GM19438 (cell line): ENCODE measurements around the gene EMSY.
"Not testable (repeated sequence)": the region's sequence is repeated elsewhere in the genome, so short reads cannot be mapped to it uniquely, and the experiment has no call there.

Experiments
- ATAC-seq: cut with Tn5 transposase; IDR thresholded peaks from one replicate; pipeline ENCODE4 v1.9.1; 2021; ENCODE audit warnings: low read depth; ENCODE audit not compliant: unreplicated experiment

Gene EMSY

DNA sequence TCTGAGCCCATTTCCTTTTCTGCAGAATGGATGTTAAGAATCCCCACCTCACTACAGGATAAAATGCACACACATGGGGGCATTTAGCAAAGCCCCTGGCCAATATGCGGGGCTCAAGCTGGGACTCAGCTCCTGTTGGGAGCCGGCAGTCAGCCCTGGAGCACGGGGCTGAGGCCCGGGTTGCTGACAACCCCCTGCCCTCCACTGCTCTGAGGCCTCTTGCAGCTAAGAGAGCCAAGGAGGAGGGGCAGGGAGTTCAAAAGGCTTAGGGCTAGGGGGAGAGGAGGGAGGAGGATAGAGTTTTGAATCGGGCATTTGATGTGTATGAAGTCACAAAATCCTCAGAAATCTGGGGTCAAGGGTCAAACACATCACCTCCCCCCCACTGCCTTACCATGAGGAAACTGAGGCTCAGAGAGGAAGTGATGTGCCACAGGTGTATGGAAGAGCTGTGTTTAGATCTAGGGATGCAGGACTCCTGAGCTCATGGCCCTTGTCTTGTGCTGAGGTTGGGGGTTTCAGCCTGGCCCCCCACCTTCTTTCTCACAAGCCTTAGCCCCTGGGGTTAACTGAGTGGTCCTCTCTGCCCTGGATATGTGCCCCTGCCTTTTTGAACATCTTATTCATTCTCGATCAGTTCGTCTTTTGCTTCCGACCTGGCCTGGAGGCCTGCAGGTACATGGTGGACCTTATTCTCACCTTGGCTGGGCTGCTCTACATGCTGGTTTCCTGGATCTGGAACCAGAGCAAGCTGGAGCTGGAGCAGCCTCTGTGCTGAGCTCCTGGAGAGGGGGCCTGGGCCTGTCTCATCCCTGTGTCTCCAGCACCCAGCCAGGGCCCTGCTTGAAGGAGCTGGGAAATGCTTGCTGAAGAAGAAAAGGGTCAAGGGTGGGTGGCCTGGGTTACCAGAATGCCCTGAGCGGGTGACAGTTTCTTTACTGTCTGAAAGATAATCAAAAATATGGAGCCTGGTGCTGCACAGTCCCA, 145.4 kb downstream of the EMSY start:
- no peak for ATAC-seq

DNA sequence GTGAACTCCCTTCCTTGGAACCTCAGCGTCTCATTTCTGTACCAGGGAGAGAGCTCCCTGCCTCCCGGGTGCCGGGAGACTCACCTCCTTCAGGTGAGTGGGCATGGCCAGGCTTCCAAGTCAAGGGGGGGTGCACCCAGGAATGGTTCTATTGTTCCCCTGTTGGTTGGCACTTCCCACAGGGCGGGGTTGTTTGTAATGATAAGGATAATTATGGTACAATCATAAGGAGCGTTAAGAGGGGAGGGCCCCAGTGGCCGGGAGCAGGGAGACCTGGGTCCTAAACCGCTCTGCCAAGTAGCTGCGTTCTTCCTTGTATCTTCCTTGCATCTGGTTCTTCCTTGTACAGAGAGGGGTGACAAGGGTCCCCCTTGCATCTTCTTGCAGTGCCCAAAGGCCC, 146.6 kb downstream of the EMSY start:
- ATAC-seq: no peak

- ATAC-seq: no peak
Observed at GRCh38 chr11:76592025-76592914, 147.5 kb downstream of the EMSY start.

- ATAC-seq: no peak
Observed at GRCh38 chr11:76592961-76593360, 148.1 kb downstream of the EMSY start.

- ATAC-seq: not testable (repeated sequence)
Observed at GRCh38 chr11:76595091-76595490, 150.3 kb downstream of the EMSY start.

DNA sequence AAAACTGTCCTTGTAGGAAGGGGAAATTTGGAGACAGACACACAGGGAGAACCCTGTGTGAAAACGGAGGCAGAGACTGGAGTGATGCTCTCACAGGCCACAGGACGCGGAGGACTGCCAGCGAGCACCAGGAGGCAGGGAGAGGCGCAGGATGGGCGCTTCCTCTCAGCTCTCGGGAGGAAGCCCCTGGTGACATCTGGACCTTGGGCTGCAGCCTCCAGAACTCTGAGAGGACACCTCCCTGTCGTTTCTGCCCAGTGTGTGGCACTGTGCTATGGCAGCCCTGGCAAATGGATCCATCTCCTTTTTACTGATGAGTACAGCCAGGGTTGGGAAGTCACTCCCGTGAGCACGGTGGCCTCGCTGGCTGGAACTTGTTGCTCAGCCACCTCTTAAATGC, 151.8 kb downstream of the EMSY start:
- ATAC-seq: no peak

DNA sequence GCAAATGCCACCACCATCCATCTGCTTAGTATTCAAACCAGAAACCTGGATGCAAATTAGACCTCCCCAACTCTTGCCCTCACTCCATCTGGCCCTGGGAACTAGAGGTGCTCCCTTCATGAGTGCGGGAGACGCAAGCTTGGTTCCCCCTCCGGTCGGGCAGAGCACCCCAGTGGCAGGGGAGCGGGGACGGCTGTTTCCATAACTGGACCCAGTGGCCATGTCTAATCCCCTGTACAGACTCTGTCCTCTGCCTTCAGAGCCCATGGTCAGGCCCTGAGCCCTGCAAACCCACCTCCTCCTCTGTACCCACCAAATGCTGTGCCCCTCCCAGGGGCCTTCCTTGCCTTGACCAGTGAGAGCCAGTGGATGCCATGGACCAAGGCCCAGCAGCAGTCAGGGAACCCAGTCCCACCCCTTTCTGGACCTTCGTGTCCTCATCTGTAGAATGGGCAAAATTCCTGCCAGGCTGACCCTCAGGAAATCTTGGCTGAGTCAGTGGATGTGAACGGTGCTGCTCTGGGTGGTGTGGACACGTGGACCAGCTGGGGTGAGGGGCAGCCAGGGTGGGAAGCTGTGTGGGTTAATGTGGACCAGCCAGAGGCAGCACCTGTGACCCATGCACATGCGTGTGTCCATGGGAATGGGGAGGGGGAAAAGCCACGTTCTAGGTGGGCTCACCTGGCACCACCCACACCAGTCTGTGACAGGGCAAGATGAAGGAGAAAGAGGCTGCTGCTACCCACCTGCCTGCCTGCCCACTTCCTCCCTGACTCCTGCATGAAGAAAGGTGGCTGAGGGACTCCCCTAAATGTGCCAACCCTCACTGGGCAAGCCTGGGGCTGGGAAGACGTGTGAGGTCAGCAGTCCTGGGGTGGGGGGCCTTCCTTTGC, 153.0 kb downstream of the EMSY start:
- ATAC-seq: no peak

GRCh38 chr11:76598426-76598839, 153.6 kb downstream of the EMSY start:
- no peak for ATAC-seq

GRCh38 chr11:76599041-76600013, 154.5 kb downstream of the EMSY start:
- no peak for ATAC-seq

GRCh38 chr11:76600124-76600655, 155.4 kb downstream of the EMSY start:
- no peak for ATAC-seq

DNA sequence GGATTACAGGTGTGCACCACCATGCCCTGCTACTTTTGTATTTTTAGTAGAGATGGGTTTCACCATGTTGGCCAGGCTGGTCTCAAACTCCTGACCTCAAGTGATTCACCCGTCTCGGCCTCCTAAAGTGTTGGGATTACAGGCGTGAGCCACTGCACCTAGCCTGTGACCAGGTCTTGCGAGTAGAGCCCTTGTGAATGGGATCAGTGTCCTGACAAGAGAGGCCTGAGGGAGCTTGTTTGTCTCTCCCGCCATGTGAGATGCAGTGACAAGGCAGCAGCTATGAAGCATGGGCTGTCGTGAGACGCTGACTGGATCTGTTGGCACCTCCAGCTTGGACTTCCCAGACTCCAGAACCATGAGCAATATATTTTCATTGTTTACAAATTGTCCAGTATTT, 156.5 kb downstream of the EMSY start:
- ATAC-seq: no peak

DNA sequence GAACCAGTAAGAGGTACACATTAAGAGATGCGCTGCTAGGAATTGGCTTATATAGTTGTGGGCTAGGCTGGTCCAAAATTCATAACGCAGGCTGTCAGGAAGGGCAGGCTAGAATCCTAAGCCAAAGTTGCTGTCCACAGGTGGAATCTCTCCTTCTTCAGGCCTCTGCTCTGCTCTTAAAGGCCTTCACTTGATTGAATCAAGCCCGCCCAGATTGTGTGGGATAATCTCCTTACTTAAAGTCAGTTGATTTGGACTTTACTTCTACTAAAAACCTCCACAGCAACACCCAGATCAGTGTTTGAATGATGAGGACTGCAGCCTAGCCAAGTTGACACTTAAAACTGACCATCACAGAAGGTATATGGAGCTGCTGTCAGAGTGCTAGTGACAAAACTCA, 156.9 kb downstream of the EMSY start:
- ATAC-seq: no peak

GRCh38 chr11:76602431-76602861, 157.6 kb downstream of the EMSY start:
- ATAC-seq: no peak
